IMR-90 (cell line): Measurements from ENCODE around the gene BTBD9. TPM values are rescaled to one million over a fixed set of nuclear protein-coding genes. Genes with fewer than 3 reads are reported as not detected.

Source experiments
- ATAC-seq: fragments of 200-7000 bp; cut with Tn5 transposase; 2 replicates; pipeline ENCODE4 v1.9.1; 2020; ENCODE audit warnings: low read depth, mild to moderate bottlenecking, moderate library complexity
- BruUV-seq: library from RNA; stranded (reverse); fragments of 400-500 nt; replicated peaks from 2 replicates; lab custom pipeline; 2021; lab: Mats Ljungman, UMichigan
- CTCF ChIA-PET: fragments of 300-600 bp; formaldehyde crosslinking; extraction: SDS; loops from one replicate; lab custom pipeline; 2021; ENCODE audit warnings: antibody characterized with exemption; lab: Yijun Ruan, JAX
- POLR2A ChIA-PET: fragments of 300-600 bp; sonication (Branson Sonifier 250); formaldehyde crosslinking; loops from one replicate; lab custom pipeline; 2022; ENCODE audit warnings: antibody characterized with exemption; ENCODE audit not compliant: unreplicated experiment; lab: Charles Lee
- DNase-seq: peaks from one replicate; pipeline ENCODE4 v3.0.0; 2013
- H2AFZ ChIP-seq: replicated peaks from 2 replicates; pipeline ENCODE3; 2013; ENCODE audit warnings: low read length, mild to moderate bottlenecking; ENCODE audit not compliant: poor library complexity
- H2AK5ac ChIP-seq: 2 replicates; pipeline ENCODE4 v1.6.1; 2013; ENCODE audit warnings: low read depth, low read length, inconsistent platforms
- H2AK9ac ChIP-seq: replicated peaks from 2 replicates; pipeline ENCODE3; 2013; ENCODE audit warnings: mild to moderate bottlenecking, low read depth, low read length, moderate library complexity; ENCODE audit not compliant: poor library complexity
- H2BK120ac ChIP-seq: 2 replicates; pipeline ENCODE4 v1.6.1; 2013; ENCODE audit warnings: low read depth, low read length, inconsistent platforms
- H2BK15ac ChIP-seq: 3 replicates; pipeline ENCODE4 v1.6.1; 2013; ENCODE audit warnings: low read depth, low read length, inconsistent platforms
- H2BK20ac ChIP-seq: 2 replicates; pipeline ENCODE4 v1.6.1; 2013; ENCODE audit warnings: low read depth, mild to moderate bottlenecking, inconsistent platforms, low read length, moderate library complexity
- H2BK5ac ChIP-seq: 2 replicates; pipeline ENCODE4 v1.6.1; 2013; ENCODE audit warnings: mild to moderate bottlenecking, low read depth, low read length, inconsistent platforms; ENCODE audit not compliant: poor library complexity, severe bottlenecking
- H3K14ac ChIP-seq: replicated peaks from 2 replicates; pipeline ENCODE4 v1.6.1; 2013; ENCODE audit warnings: low read depth, low read length, inconsistent platforms
- H3K18ac ChIP-seq: 2 replicates; pipeline ENCODE4 v1.6.1; 2013; ENCODE audit warnings: low read depth, low read length, control low read depth
- H3K23ac ChIP-seq: 2 replicates; pipeline ENCODE4 v1.6.1; 2013; ENCODE audit warnings: low read depth, low read length, inconsistent platforms
- H3K27ac ChIP-seq: 2 replicates; pipeline ENCODE4 v1.5.1; 2013; ENCODE audit warnings: mild to moderate bottlenecking, control low read depth, low read length; ENCODE audit not compliant: insufficient read depth
- H3K27me3 ChIP-seq: 2 replicates; pipeline ENCODE4 v1.6.1; 2013; ENCODE audit warnings: low read length; ENCODE audit not compliant: control insufficient read depth, insufficient read depth
- H3K36me3 ChIP-seq: 2 replicates; pipeline ENCODE4 v1.6.1; 2013; ENCODE audit warnings: low read length, mixed read lengths; ENCODE audit not compliant: control insufficient read depth, insufficient read depth
- H3K4ac ChIP-seq: 2 replicates; pipeline ENCODE4 v1.6.1; 2013; ENCODE audit warnings: low read depth, low read length, inconsistent platforms
- H3K4me1 ChIP-seq: 2 replicates; pipeline ENCODE4 v1.6.1; 2013; ENCODE audit warnings: low read length, mixed read lengths; ENCODE audit not compliant: control insufficient read depth, insufficient read depth
- H3K4me2 ChIP-seq: 2 replicates; pipeline ENCODE4 v1.6.1; 2013; ENCODE audit warnings: low read depth, mild to moderate bottlenecking, control low read depth, low read length, moderate library complexity
- H3K4me3 ChIP-seq: 2 replicates; pipeline ENCODE4 v1.5.1; 2013; ENCODE audit warnings: low read depth, mild to moderate bottlenecking, control low read depth, low read length, moderate library complexity; ENCODE audit not compliant: insufficient read depth
- H3K56ac ChIP-seq: 2 replicates; pipeline ENCODE4 v1.6.1; 2013; ENCODE audit warnings: low read length, inconsistent platforms; ENCODE audit not compliant: insufficient read depth; ENCODE audit errors: extremely low read depth
- H3K79me1 ChIP-seq, 2 experiments: 2 replicates each; pipeline ENCODE4 v1.6.1; 2013; ENCODE audit warnings: low read length in 2 of 2, inconsistent platforms in 1 of 2, low read depth in 1 of 2
- H3K9ac ChIP-seq: 2 replicates; pipeline ENCODE4 v1.6.1; 2013; ENCODE audit warnings: low read depth, low read length, control low read depth
- H3K9me1 ChIP-seq: 2 replicates; pipeline ENCODE4 v1.6.1; 2013; ENCODE audit warnings: low read length, inconsistent platforms; ENCODE audit not compliant: insufficient read depth
- H3K9me3 ChIP-seq: 2 replicates; pipeline ENCODE4 v1.6.1; 2013; ENCODE audit warnings: low read length; ENCODE audit not compliant: control insufficient read depth, insufficient read depth
- H4K20me1 ChIP-seq: 2 replicates; pipeline ENCODE4 v1.6.1; 2013; ENCODE audit warnings: low read length, inconsistent platforms; ENCODE audit not compliant: insufficient read depth
- H4K5ac ChIP-seq: 2 replicates; pipeline ENCODE4 v1.6.1; 2013; ENCODE audit warnings: mild to moderate bottlenecking, low read depth, low read length, control low read depth
- H4K8ac ChIP-seq, 2 experiments: 2 replicates each; pipeline ENCODE4 v1.6.1; 2013; ENCODE audit warnings: low read depth in 2 of 2, low read length in 2 of 2, control low read depth in 1 of 2, inconsistent platforms in 1 of 2
- H4K91ac ChIP-seq: 2 replicates; pipeline ENCODE4 v1.6.1; 2013; ENCODE audit warnings: low read depth, low read length, inconsistent platforms; ENCODE audit not compliant: insufficient read depth
- BHLHE40 ChIP-seq: fragments of 150-350 bp; IDR thresholded peaks from 2 replicates; pipeline ENCODE4 v1.6.1; 2016; ENCODE audit warnings: mild to moderate bottlenecking, low read depth, low read length
- CEBPB ChIP-seq: IDR thresholded peaks from 2 replicates; pipeline ENCODE4 v1.6.1; 2012; ENCODE audit warnings: low read depth, low read length, improper control_type of control experiment
- CHD1 ChIP-seq: IDR thresholded peaks from 2 replicates; pipeline ENCODE4 v1.6.1; 2012; ENCODE audit warnings: low read depth, low read length, improper control_type of control experiment
- FOS ChIP-seq: fragments of 150-350 bp; IDR thresholded peaks from 2 replicates; pipeline ENCODE4 v1.6.1; 2016; ENCODE audit warnings: low read depth, low read length
- MAFK ChIP-seq: IDR thresholded peaks from 2 replicates; pipeline ENCODE4 v1.6.1; 2012; ENCODE audit warnings: low read depth, low read length, improper control_type of control experiment
- MAZ ChIP-seq: IDR thresholded peaks from 2 replicates; pipeline ENCODE4 v1.6.1; 2012; ENCODE audit warnings: low read depth, mild to moderate bottlenecking, low read length, improper control_type of control experiment, moderate library complexity, borderline replicate concordance
- MXI1 ChIP-seq: IDR thresholded peaks from 2 replicates; pipeline ENCODE4 v1.6.1; 2012; ENCODE audit warnings: low read depth, mild to moderate bottlenecking, low read length, moderate library complexity, borderline replicate concordance
- NFE2L2 ChIP-seq: fragments of 150-350 bp; IDR thresholded peaks from 2 replicates; pipeline ENCODE4 v1.6.1; 2016; ENCODE audit warnings: low read depth, mild to moderate bottlenecking, low read length
- POLR2A ChIP-seq: IDR thresholded peaks from 2 replicates; pipeline ENCODE4 v1.6.1; 2012; ENCODE audit warnings: mild to moderate bottlenecking, low read depth, low read length
- RAD21 ChIP-seq: IDR thresholded peaks from 2 replicates; pipeline ENCODE4 v1.6.1; 2012; ENCODE audit warnings: low read length, improper control_type of control experiment
- RCOR1 ChIP-seq: IDR thresholded peaks from 2 replicates; pipeline ENCODE4 v1.6.1; 2012; ENCODE audit warnings: mild to moderate bottlenecking, low read length, improper control_type of control experiment; ENCODE audit not compliant: insufficient replicate concordance
- RFX5 ChIP-seq: IDR thresholded peaks from 2 replicates; pipeline ENCODE4 v1.8.0; 2012; ENCODE audit warnings: low read depth, mild to moderate bottlenecking, low read length, moderate library complexity
- SMC3 ChIP-seq: fragments of 150-350 bp; IDR thresholded peaks from 2 replicates; pipeline ENCODE4 v1.6.1; 2016; ENCODE audit warnings: low read depth, mild to moderate bottlenecking, antibody characterized with exemption, low read length, moderate library complexity
- dilution Hi-C: fragments of 300-500 bp; cut with HindIII; formaldehyde crosslinking; loops from one replicate; pipeline ENCODE4 v1.14.3; 2018; ENCODE audit warnings: low sequenced_read_pairs; ENCODE audit not compliant: unreplicated experiment
- in situ Hi-C: fragments of 300-500 bp; cut with MboI; formaldehyde crosslinking; loops from 3 replicates; pipeline ENCODE4 v1.14.3; 2019; ENCODE audit warnings: low sequenced_read_pairs, inconsistent platforms, mixed read lengths
- intact Hi-C: fragments of 100-400 bp; cut with micrococcal nuclease; formaldehyde crosslinking; loops from 2 replicates; pipeline ENCODE4 v1.10.0; 2022
- polyA plus RNA-seq, 3 experiments: library from polyadenylated mRNA; depleted of rRNA; stranded (reverse); fragments of >200 nt; gene quantifications; 2 replicates each; pipeline ENCODE4 v1.2.3, GENCODE V29; 2012; ENCODE audit warnings: low replicate concordance in 1 of 3
- total RNA-seq: library from RNA; depleted of rRNA; stranded (reverse); fragments of >200 nt; gene quantifications from 2 replicates; pipeline ENCODE4 v1.2.3, GENCODE V29; 2012
- TF ChIP-seq, protein P1 (sequence below): conservative IDR thresholded peaks from 2 replicates; pipeline ENCODE4 v1.5.1; 2012; ENCODE audit warnings: mild to moderate bottlenecking, low read depth, low read length, improper control_type of control experiment
- TF ChIP-seq, protein P2 (sequence below): fragments of 150-350 bp; IDR thresholded peaks from 2 replicates; pipeline ENCODE4 v1.6.1; 2017; ENCODE audit warnings: mild to moderate bottlenecking, antibody characterized with exemption, low read length, low read depth
- TF ChIP-seq, protein P3 (sequence below): fragments of 150-350 bp; IDR thresholded peaks from 2 replicates; pipeline ENCODE4 v1.6.1; 2016; ENCODE audit warnings: low read depth, mild to moderate bottlenecking, low read length, moderate library complexity, borderline replicate concordance

The BTBD9 gene
- total and polyA plus RNA-seq, 2 of the 4 experiments (the other 2 are of a cell fraction), result 4.1 to 22.0 TPM

DNA sequence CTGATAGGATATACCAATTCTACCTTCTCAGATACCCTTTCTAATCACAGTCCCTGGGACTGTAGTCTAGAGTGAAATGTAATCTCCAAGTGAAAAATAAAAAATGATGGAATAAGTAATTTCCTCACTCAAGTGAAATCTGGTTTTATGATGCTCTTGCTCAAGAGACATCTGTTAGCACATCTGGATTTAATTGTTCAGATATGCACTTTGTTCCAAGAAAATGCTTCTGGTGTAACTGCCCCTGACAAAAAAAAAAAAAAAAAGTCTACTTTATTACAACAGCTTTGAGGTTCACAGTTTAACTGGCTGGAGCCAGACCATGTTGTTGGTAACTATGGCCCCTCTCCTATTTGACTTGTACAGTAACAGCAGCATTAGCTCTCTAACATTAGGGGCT lies 251.8 kb downstream of the BTBD9 start:
- H3K36me3 ChIP-seq, result no peaks in the 10 kb centered on the region
- intact Hi-C loops (no loop called here), in situ Hi-C loops (no loop called here), dilution Hi-C loops (no loop called here)
- no peak overlapping the region for H3K4me3 ChIP-seq
- no peaks in the 10 kb centered on the region for H3K79me1 ChIP-seq
- no peak overlapping the region for H2AK9ac ChIP-seq
- DNase-seq (peak; percentile 63), ATAC-seq (no peak)
- no peak overlapping the region for H2BK20ac ChIP-seq
- H2AK5ac ChIP-seq, result no peak overlapping the region
- no peaks in the 10 kb centered on the region for H3K9me3 ChIP-seq
- H3K4me1 ChIP-seq, result peaks cover 2% of the 10 kb centered on the region; the same call in 1 of the 2 replicates
- H3K14ac ChIP-seq, result no peak overlapping the region
- H2AFZ ChIP-seq, result no peak overlapping the region
- H2BK5ac ChIP-seq, result no peak overlapping the region
- H3K9ac ChIP-seq, result no peak overlapping the region
- no peak overlapping the region for H2BK120ac ChIP-seq
- H3K23ac ChIP-seq, result no peak overlapping the region
- H4K5ac ChIP-seq, result no peak overlapping the region
- H3K9me1 ChIP-seq, result no peaks in the 10 kb centered on the region
- no peak overlapping the region for H3K27ac ChIP-seq
- ChIA-PET CTCF (interaction anchor here (1.0 kb wide), 1 partner anchor 9 kb away, joined by 3 read pairs; no protein-coding TSS in a partner anchor), POLR2A (no interaction called here)
- TF ChIP-seq RAD21, result no peak
- no peak for TF ChIP-seq MXI1
- TF ChIP-seq, protein P1, sequence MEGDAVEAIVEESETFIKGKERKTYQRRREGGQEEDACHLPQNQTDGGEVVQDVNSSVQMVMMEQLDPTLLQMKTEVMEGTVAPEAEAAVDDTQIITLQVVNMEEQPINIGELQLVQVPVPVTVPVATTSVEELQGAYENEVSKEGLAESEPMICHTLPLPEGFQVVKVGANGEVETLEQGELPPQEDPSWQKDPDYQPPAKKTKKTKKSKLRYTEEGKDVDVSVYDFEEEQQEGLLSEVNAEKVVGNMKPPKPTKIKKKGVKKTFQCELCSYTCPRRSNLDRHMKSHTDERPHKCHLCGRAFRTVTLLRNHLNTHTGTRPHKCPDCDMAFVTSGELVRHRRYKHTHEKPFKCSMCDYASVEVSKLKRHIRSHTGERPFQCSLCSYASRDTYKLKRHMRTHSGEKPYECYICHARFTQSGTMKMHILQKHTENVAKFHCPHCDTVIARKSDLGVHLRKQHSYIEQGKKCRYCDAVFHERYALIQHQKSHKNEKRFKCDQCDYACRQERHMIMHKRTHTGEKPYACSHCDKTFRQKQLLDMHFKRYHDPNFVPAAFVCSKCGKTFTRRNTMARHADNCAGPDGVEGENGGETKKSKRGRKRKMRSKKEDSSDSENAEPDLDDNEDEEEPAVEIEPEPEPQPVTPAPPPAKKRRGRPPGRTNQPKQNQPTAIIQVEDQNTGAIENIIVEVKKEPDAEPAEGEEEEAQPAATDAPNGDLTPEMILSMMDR, result no peak
- TF ChIP-seq, protein P2, sequence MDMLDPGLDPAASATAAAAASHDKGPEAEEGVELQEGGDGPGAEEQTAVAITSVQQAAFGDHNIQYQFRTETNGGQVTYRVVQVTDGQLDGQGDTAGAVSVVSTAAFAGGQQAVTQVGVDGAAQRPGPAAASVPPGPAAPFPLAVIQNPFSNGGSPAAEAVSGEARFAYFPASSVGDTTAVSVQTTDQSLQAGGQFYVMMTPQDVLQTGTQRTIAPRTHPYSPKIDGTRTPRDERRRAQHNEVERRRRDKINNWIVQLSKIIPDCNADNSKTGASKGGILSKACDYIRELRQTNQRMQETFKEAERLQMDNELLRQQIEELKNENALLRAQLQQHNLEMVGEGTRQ, result no peak
- TF ChIP-seq, protein P3, sequence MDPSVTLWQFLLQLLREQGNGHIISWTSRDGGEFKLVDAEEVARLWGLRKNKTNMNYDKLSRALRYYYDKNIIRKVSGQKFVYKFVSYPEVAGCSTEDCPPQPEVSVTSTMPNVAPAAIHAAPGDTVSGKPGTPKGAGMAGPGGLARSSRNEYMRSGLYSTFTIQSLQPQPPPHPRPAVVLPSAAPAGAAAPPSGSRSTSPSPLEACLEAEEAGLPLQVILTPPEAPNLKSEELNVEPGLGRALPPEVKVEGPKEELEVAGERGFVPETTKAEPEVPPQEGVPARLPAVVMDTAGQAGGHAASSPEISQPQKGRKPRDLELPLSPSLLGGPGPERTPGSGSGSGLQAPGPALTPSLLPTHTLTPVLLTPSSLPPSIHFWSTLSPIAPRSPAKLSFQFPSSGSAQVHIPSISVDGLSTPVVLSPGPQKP, result no peak
- TF ChIP-seq RFX5, result no peak
- no peak for TF ChIP-seq NFE2L2
- no peak for TF ChIP-seq FOS
- no peak for TF ChIP-seq BHLHE40
- no peak for TF ChIP-seq SMC3
- TF ChIP-seq POLR2A, result no peak
- TF ChIP-seq RCOR1, result no peak
- no peak for TF ChIP-seq CEBPB
- no peak for TF ChIP-seq CHD1
- TF ChIP-seq MAZ, result no peak
- no peak for TF ChIP-seq MAFK
- H3K56ac ChIP-seq, result no peak overlapping the region
- no peak overlapping the region for H3K4me2 ChIP-seq
- no peak overlapping the region for H2BK15ac ChIP-seq
- no TSS peak for BruUV-seq
- no peak overlapping the region for H4K8ac ChIP-seq
- no peak overlapping the region for H4K91ac ChIP-seq
- H3K4ac ChIP-seq, result no peak overlapping the region
- H3K18ac ChIP-seq, result no peak overlapping the region
- H3K27me3 ChIP-seq, result no peaks in the 10 kb centered on the region
- H4K20me1 ChIP-seq, result no peaks in the 10 kb centered on the region
